SU-DHL-6 (cell line): ENCODE measurements around the gene DTX2.
"Not testable (repeated sequence)": the region's sequence is repeated elsewhere in the genome, so short reads cannot be mapped to it uniquely, and the experiment has no call there.

Experiments
- EZH2phosphoT487 ChIP-seq: fragments of 200-600 bp; sonication (generic), shearing (Covaris generic); conservative IDR thresholded peaks from 2 replicates; pipeline ENCODE4 v1.6.1; 2018; ENCODE audit warnings: mild to moderate bottlenecking, antibody characterized with exemption, low read length, moderate library complexity, mixed read lengths
- TF ChIP-seq, protein P1 (sequence below): fragments of 200-600 bp; sonication (generic); IDR thresholded peaks from one replicate; pipeline ENCODE4 v1.5.1; 2017; ENCODE audit warnings: antibody characterized with exemption, mild to moderate bottlenecking, low read length, moderate library complexity; ENCODE audit not compliant: insufficient read depth, poor library complexity, severe bottlenecking

DNA sequence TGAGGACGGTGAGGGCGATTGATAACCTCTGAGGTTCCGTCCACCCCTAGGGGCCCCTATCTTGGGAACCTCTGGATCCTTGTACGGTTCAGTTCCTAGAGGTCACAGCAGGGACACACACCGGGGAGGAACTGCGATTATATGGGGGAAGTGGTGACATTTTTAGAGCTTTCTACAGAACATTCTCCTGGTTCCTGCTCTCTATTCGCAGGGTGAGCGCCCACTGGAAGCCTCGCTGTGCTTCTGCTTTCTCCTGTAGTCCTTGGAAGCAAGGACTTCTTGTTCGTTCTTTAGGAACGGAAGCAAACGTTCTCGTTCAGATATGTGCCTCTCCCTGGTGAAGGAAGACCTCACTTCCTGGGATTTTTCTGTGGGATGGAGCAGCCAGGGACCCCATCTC, 26.5 kb downstream of the DTX2 start:
- TF ChIP-seq, protein P1, sequence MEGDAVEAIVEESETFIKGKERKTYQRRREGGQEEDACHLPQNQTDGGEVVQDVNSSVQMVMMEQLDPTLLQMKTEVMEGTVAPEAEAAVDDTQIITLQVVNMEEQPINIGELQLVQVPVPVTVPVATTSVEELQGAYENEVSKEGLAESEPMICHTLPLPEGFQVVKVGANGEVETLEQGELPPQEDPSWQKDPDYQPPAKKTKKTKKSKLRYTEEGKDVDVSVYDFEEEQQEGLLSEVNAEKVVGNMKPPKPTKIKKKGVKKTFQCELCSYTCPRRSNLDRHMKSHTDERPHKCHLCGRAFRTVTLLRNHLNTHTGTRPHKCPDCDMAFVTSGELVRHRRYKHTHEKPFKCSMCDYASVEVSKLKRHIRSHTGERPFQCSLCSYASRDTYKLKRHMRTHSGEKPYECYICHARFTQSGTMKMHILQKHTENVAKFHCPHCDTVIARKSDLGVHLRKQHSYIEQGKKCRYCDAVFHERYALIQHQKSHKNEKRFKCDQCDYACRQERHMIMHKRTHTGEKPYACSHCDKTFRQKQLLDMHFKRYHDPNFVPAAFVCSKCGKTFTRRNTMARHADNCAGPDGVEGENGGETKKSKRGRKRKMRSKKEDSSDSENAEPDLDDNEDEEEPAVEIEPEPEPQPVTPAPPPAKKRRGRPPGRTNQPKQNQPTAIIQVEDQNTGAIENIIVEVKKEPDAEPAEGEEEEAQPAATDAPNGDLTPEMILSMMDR: not testable (repeated sequence)
- TF ChIP-seq EZH2phosphoT487: not testable (repeated sequence)
